MCF 10A (cell line): Measurements from ENCODE around the gene GUCY1A2. TPM values are rescaled to one million over a fixed set of nuclear protein-coding genes. Genes with fewer than 3 reads are reported as not detected.
"Not testable (repeated sequence)": the region's sequence is repeated elsewhere in the genome, so short reads cannot be mapped to it uniquely, and the experiment has no call there.

ENCODE experiments used
- Bru-seq: library from RNA; stranded (reverse); fragments of 400-500 nt; gene quantifications from one replicate; lab custom pipeline; 2021; lab: Mats Ljungman, UMichigan
- BruChase-seq, 2 experiments: library from RNA; stranded (reverse); fragments of 400-500 nt; gene quantifications; one replicate each; lab custom pipeline; 2021; lab: Mats Ljungman, UMichigan
- BruUV-seq: library from RNA; stranded (reverse); fragments of 400-500 nt; replicated peaks from 2 replicates; lab custom pipeline; 2021; lab: Mats Ljungman, UMichigan
- CTCF ChIA-PET: fragments of 300-600 bp; sonication (Branson Sonifier 250); formaldehyde crosslinking; extraction: SDS; loops from one replicate; lab custom pipeline; 2021; ENCODE audit warnings: antibody characterized with exemption, inconsistent platforms; lab: Yijun Ruan, JAX
- POLR2A ChIA-PET: fragments of 300-600, 350-650 bp; sonication (Branson Sonifier 250); formaldehyde crosslinking; extraction: SDS; loops from one replicate; lab custom pipeline; 2020; ENCODE audit warnings: antibody characterized with exemption, inconsistent platforms; lab: Yijun Ruan, JAX
- DNase-seq: peaks from one replicate; pipeline ENCODE4 v3.0.0-alpha.2; 2018; ENCODE audit not compliant: unreplicated experiment
- H3K27ac Mint-ChIP-seq: one replicate; pipeline ENCODE4 v1.8.0; 2022; ENCODE audit warnings: mild to moderate bottlenecking, low read depth, mixed read lengths; ENCODE audit not compliant: unreplicated experiment
- H3K27me3 Mint-ChIP-seq: one replicate; pipeline ENCODE4 v1.8.0; 2022; ENCODE audit warnings: mixed read lengths; ENCODE audit not compliant: insufficient read depth, unreplicated experiment
- H3K36me3 Mint-ChIP-seq: one replicate; pipeline ENCODE4 v1.8.0; 2022; ENCODE audit warnings: mild to moderate bottlenecking, moderate library complexity, mixed read lengths; ENCODE audit not compliant: insufficient read depth, unreplicated experiment
- H3K4me1 Mint-ChIP-seq: one replicate; pipeline ENCODE4 v1.8.0; 2022; ENCODE audit warnings: mixed read lengths; ENCODE audit not compliant: insufficient read depth, unreplicated experiment
- H3K4me3 Mint-ChIP-seq: one replicate; pipeline ENCODE4 v1.8.0; 2022; ENCODE audit warnings: mild to moderate bottlenecking, moderate library complexity, mixed read lengths; ENCODE audit not compliant: unreplicated experiment
- H3K9me3 Mint-ChIP-seq: one replicate; pipeline ENCODE4 v1.8.0; 2022; ENCODE audit warnings: mixed read lengths; ENCODE audit not compliant: unreplicated experiment
- CTCF ChIP-seq: fragments of 200-600 bp; IDR thresholded peaks from one replicate; pipeline ENCODE4 v1.8.0; 2022; ENCODE audit warnings: antibody characterized with exemption, mild to moderate bottlenecking; ENCODE audit not compliant: unreplicated experiment
- intact Hi-C: fragments of 100-400 bp; cut with micrococcal nuclease; formaldehyde crosslinking; loops from 2 replicates; pipeline ENCODE4 v1.14.1; 2022
- long read RNA-seq: library from polyadenylated mRNA; stranded (forward); transcript quantifications from one replicate; pipeline ENCODE4 v2.0.0, GENCODE V29; 2022
- total RNA-seq: library from RNA; stranded (reverse); gene quantifications from 2 replicates; pipeline ENCODE4 v1.2.3, GENCODE V29; 2022

GUCY1A2 gene
- total RNA-seq (0.09 and 0.12 TPM in 2 replicates), Bru-seq, nascent RNA (percentile 14 among the genes with signal in this experiment), BruChase-seq, experiment 1, labeled RNA remaining after a 6-hour chase (percentile 21 among the genes with signal in this experiment), BruChase-seq, experiment 2, labeled RNA remaining after a 2-hour chase (percentile 12 among the genes with signal in this experiment)
- long read RNA-seq, result 0 reads

GRCh38 chr11:107018219-107018901 is at the start of gene GUCY1A2:
TSS of gene GUCY1A2 (minus strand) at chr11:107018476. CDS start at chr11:107018055, 421 bp downstream.
- Mint-ChIP-seq H3K36me3 (no peaks in the 10 kb centered on the region), H3K4me3 (peak within 1 kb of the TSS; percentile 69), H3K4me1 (peaks cover 4% of the 10 kb centered on the region), H3K9me3 (no peaks in the 10 kb centered on the region), H3K27ac (no peak within 1 kb of the TSS), H3K27me3 (peaks cover 62% of the 10 kb centered on the region)
- POLR2A ChIA-PET, result no interaction called here
- CTCF ChIA-PET, result interaction anchor here (0.5 kb wide), 1 partner anchor 298 kb away, joined by 4 read pairs; no protein-coding TSS in a partner anchor
- no peak for TF ChIP-seq CTCF
- BruUV-seq, result no TSS peak
- intact Hi-C loops, result loop anchor here (5.0 to 10.0 kb wide), 3 partner anchors 744 to 931 kb away; no protein-coding TSS in a partner anchor
- DNase-seq, result no peak

DNA sequence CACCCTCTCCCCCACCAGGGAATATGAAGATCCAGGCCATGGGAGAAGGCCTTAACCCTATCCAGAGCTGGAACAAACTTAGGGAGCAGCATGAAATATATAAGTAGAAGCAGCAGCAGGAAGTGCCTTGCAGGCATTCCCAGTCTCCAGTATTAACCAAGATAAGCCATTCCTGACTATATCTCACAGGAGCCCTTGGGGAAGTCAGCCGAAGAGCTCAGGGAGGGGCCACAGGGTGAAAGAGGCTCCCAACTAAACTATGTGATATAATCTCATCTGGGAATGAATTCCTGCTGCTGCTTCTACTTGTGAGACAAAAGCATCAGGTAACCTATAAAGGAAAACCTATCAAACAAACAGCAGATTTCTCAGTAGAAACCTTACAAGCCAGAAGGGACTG is 36.1 kb upstream of the GUCY1A2 start:
- no TSS peak for BruUV-seq
- CTCF ChIA-PET, result interaction anchor here (0.6 kb wide), 1 partner anchor 277 kb away, joined by 5 read pairs; no protein-coding TSS in a partner anchor
- no peak overlapping the region for H3K4me3 Mint-ChIP-seq

DNA sequence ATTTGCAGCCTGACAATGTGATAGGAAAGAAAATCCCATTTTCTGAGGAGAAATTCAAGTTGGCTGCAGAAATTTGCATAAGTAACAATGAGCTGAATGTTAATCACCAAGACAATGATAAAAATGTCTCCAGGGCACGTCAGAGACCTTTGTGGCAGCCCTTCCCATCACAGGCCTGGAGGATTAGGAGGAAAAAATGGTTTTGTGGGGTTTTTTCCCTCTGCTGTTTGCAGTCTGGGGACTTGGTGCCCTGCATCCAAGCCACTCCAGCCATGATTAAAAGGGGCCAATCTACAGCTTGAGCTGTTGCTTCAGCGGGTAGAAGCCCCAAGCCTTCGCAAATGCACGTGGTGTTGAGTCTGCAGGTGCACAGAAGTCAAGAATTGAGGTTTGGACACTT is 33.1 kb upstream of the GUCY1A2 start:
- POLR2A ChIA-PET, H3K36me3 Mint-ChIP-seq, DNase-seq, CTCF ChIA-PET, BruUV-seq, H3K4me3 Mint-ChIP-seq, intact Hi-C loops, H3K27me3 Mint-ChIP-seq, H3K27ac Mint-ChIP-seq, H3K4me1 Mint-ChIP-seq: not testable (repeated sequence)
- H3K9me3 Mint-ChIP-seq, result peaks cover 20% of the 10 kb centered on the region

More for the DNA sequence above, 36.1 kb upstream of the GUCY1A2 start:
- Mint-ChIP-seq H3K4me1 (no peaks in the 10 kb centered on the region), H3K27me3 (no peaks in the 10 kb centered on the region), H3K36me3 (no peaks in the 10 kb centered on the region), H3K27ac (no peak overlapping the region), H3K9me3 (peaks cover 20% of the 10 kb centered on the region)
- DNase-seq, result no peak
- POLR2A ChIA-PET, result no interaction called here
- intact Hi-C loops, result no loop called here
- TF ChIP-seq CTCF, result no peak

GRCh38 chr11:107050899-107051298 is 32.6 kb upstream of the GUCY1A2 start:
- H3K36me3 Mint-ChIP-seq, BruUV-seq, DNase-seq, POLR2A ChIA-PET, H3K4me3 Mint-ChIP-seq, H3K4me1 Mint-ChIP-seq, H3K27me3 Mint-ChIP-seq, CTCF ChIA-PET, intact Hi-C loops, H3K27ac Mint-ChIP-seq: not testable (repeated sequence)
- H3K9me3 Mint-ChIP-seq, result peaks cover 20% of the 10 kb centered on the region

- TF ChIP-seq CTCF, result no peak
- POLR2A ChIA-PET, result no interaction called here
- no peak overlapping the region for H3K27ac Mint-ChIP-seq
- no peaks in the 10 kb centered on the region for H3K4me1 Mint-ChIP-seq
- intact Hi-C loops, result no loop called here
- H3K36me3 Mint-ChIP-seq, result no peaks in the 10 kb centered on the region
- H3K9me3 Mint-ChIP-seq, result peaks cover 20% of the 10 kb centered on the region
- no peaks in the 10 kb centered on the region for H3K27me3 Mint-ChIP-seq
- CTCF ChIA-PET, result no interaction called here
- H3K4me3 Mint-ChIP-seq, result no peak overlapping the region
- no TSS peak for BruUV-seq
- no peak for DNase-seq
Measured at GRCh38 chr11:107050121-107050520, 31.8 kb upstream of the GUCY1A2 start.
